Nephron (organoid): Measurements from ENCODE around the gene USP22.

ENCODE experiments used
- H3K27ac Mint-ChIP-seq, 3 experiments: 2 replicates each; pipeline ENCODE4 v1.8.0; 2020; ENCODE audit warnings: mixed read lengths in 3 of 3, mild to moderate bottlenecking in 2 of 3, moderate library complexity in 1 of 3
- H3K27me3 Mint-ChIP-seq: 2 replicates; pipeline ENCODE4 v1.8.0; 2021; ENCODE audit warnings: low read depth, mild to moderate bottlenecking, moderate library complexity, mixed read lengths
- H3K36me3 Mint-ChIP-seq: 2 replicates; pipeline ENCODE4 v1.8.0; 2020; ENCODE audit warnings: low read depth, mixed read lengths
- H3K4me1 Mint-ChIP-seq: 2 replicates; pipeline ENCODE4 v1.8.0; 2020; ENCODE audit warnings: mixed read lengths
- H3K4me3 Mint-ChIP-seq, 3 experiments: 2 replicates each; pipeline ENCODE4 v1.8.0; 2020; ENCODE audit warnings: mild to moderate bottlenecking in 3 of 3, mixed read lengths in 3 of 3, moderate library complexity in 2 of 3
- H3K9me3 Mint-ChIP-seq: 2 replicates; pipeline ENCODE4 v1.8.0; 2020; ENCODE audit warnings: mixed read lengths
- CTCF ChIP-seq, 3 experiments: fragments of 200-600 bp; sonication (generic); IDR thresholded peaks; one replicate each; pipeline ENCODE4 v1.5.0; 2021; ENCODE audit warnings: antibody characterized with exemption in 3 of 3; ENCODE audit not compliant: unreplicated experiment in 3 of 3

USP22 gene

GRCh38 chr17:20988001-20988636, 54.7 kb downstream of the USP22 start:
- Mint-ChIP-seq H3K4me3 (no peak overlapping the region), H3K36me3 (peaks cover 26% of the 10 kb centered on the region), H3K4me1 (peaks cover 22% of the 10 kb centered on the region), H3K27me3 (no peaks in the 10 kb centered on the region), H3K9me3 (peaks cover 2% of the 10 kb centered on the region), H3K27ac (no peak overlapping the region)
- TF ChIP-seq CTCF (IDR thresholded peaks at IDR 0.05; ENCODE audit: unreplicated experiment in 3 of 3): no peak

GRCh38 chr17:20987511-20987910, 55.3 kb downstream of the USP22 start:
- no peaks in the 10 kb centered on the region for H3K27me3 Mint-ChIP-seq
- no peak for TF ChIP-seq CTCF (IDR thresholded peaks at IDR 0.05; ENCODE audit: unreplicated experiment in 3 of 3)
- H3K9me3 Mint-ChIP-seq: peaks cover 2% of the 10 kb centered on the region
- H3K4me1 Mint-ChIP-seq: peaks cover 17% of the 10 kb centered on the region
- no peak overlapping the region for H3K27ac Mint-ChIP-seq
- H3K4me3 Mint-ChIP-seq: no peak overlapping the region
- peaks cover 32% of the 10 kb centered on the region for H3K36me3 Mint-ChIP-seq

- H3K27me3 Mint-ChIP-seq: peaks cover under 1% of the 10 kb centered on the region
- no peak overlapping the region for H3K4me3 Mint-ChIP-seq
- H3K27ac Mint-ChIP-seq: no peak overlapping the region
- peaks cover 17% of the 10 kb centered on the region for H3K4me1 Mint-ChIP-seq
- peaks cover 38% of the 10 kb centered on the region for H3K36me3 Mint-ChIP-seq
- TF ChIP-seq CTCF (IDR thresholded peaks at IDR 0.05; ENCODE audit: unreplicated experiment in 3 of 3): no peak
- H3K9me3 Mint-ChIP-seq: peaks cover 2% of the 10 kb centered on the region
Observed at GRCh38 chr17:20986767-20987510, 55.9 kb downstream of the USP22 start.

GRCh38 chr17:20983359-20983637, 59.5 kb downstream of the USP22 start:
- no peak for TF ChIP-seq CTCF (IDR thresholded peaks at IDR 0.05; ENCODE audit: unreplicated experiment in 3 of 3)
- H3K27ac Mint-ChIP-seq: no peak overlapping the region
- H3K4me3 Mint-ChIP-seq: no peak overlapping the region
- H3K9me3 Mint-ChIP-seq: peaks cover 2% of the 10 kb centered on the region
- H3K4me1 Mint-ChIP-seq: peaks cover 10% of the 10 kb centered on the region
- H3K36me3 Mint-ChIP-seq: peaks cover 67% of the 10 kb centered on the region
- peaks cover 3% of the 10 kb centered on the region for H3K27me3 Mint-ChIP-seq

GRCh38 chr17:20982589-20983358, 60.0 kb downstream of the USP22 start:
- Mint-ChIP-seq H3K27ac (no peak overlapping the region), H3K9me3 (peaks cover 2% of the 10 kb centered on the region), H3K36me3 (peaks cover 72% of the 10 kb centered on the region), H3K27me3 (peaks cover 3% of the 10 kb centered on the region), H3K4me1 (peaks cover 10% of the 10 kb centered on the region), H3K4me3 (no peak overlapping the region)
- TF ChIP-seq CTCF (IDR thresholded peaks at IDR 0.05; ENCODE audit: unreplicated experiment in 3 of 3): no peak
